DOHH2 (cell line): ENCODE data around the gene SRCAP.

Experiments
- H3F3A ChIP-seq: fragments of 200-600 bp; sonication (generic), shearing (Covaris generic); 2 replicates; pipeline ENCODE4 v1.6.0; 2016; ENCODE audit warnings: antibody characterized with exemption, mild to moderate bottlenecking; ENCODE audit not compliant: control insufficient read depth, insufficient read depth
- H3K27ac ChIP-seq: fragments of 200-600 bp; sonication (generic); 2 replicates; pipeline ENCODE4 v1.5.1; 2014; ENCODE audit warnings: low read depth, mild to moderate bottlenecking, low read length, moderate library complexity
- H3K27me3 ChIP-seq: fragments of 200-600 bp; sonication (generic); 2 replicates; pipeline ENCODE4 v1.6.1; 2014; ENCODE audit warnings: mild to moderate bottlenecking, low read length, mixed read lengths; ENCODE audit not compliant: control insufficient read depth
- H3K36me3 ChIP-seq: fragments of 200-600 bp; sonication (generic); 2 replicates; pipeline ENCODE4 v1.6.1; 2014; ENCODE audit warnings: mild to moderate bottlenecking, low read length, moderate library complexity, mixed read lengths; ENCODE audit not compliant: control insufficient read depth
- H3K4me1 ChIP-seq: fragments of 200-600 bp; sonication (generic); 2 replicates; pipeline ENCODE4 v1.6.1; 2014; ENCODE audit warnings: mild to moderate bottlenecking, low read length, mixed read lengths; ENCODE audit not compliant: control insufficient read depth
- H3K4me2 ChIP-seq: fragments of 200-600 bp; sonication (generic); 2 replicates; pipeline ENCODE4 v1.6.0; 2014; ENCODE audit warnings: mild to moderate bottlenecking, low read length, moderate library complexity
- H3K4me3 ChIP-seq: fragments of 200-600 bp; sonication (generic); 2 replicates; pipeline ENCODE4 v1.5.1; 2014; ENCODE audit warnings: mild to moderate bottlenecking, low read length, mixed read lengths
- H3K79me2 ChIP-seq: fragments of 200-600 bp; sonication (generic); 2 replicates; pipeline ENCODE4 v1.6.1; 2014; ENCODE audit warnings: mild to moderate bottlenecking, low read length, mixed read lengths; ENCODE audit not compliant: control insufficient read depth
- H3K9me2 ChIP-seq: fragments of 200-600 bp; sonication (generic); replicated peaks from 2 replicates; pipeline ENCODE4 v1.6.1; 2014; ENCODE audit warnings: mild to moderate bottlenecking, low read length, mixed read lengths; ENCODE audit not compliant: control insufficient read depth
- H3K9me3 ChIP-seq: fragments of 200-600 bp; sonication (generic); 2 replicates; pipeline ENCODE4 v1.6.1; 2014; ENCODE audit warnings: antibody characterized with exemption, low read length, mixed read lengths; ENCODE audit not compliant: control insufficient read depth, insufficient read depth
- H4K20me1 ChIP-seq: fragments of 200-600 bp; sonication (generic); 2 replicates; pipeline ENCODE4 v1.6.0; 2014; ENCODE audit warnings: low read depth, mild to moderate bottlenecking, antibody characterized with exemption, low read length, moderate library complexity; ENCODE audit not compliant: control insufficient read depth, insufficient read depth
- EZH2phosphoT487 ChIP-seq: fragments of 200-600 bp; sonication (generic); IDR thresholded peaks from 2 replicates; pipeline ENCODE4 v1.6.1; 2017; ENCODE audit warnings: borderline replicate concordance, mild to moderate bottlenecking, antibody characterized with exemption, low read length, moderate library complexity, mixed read lengths
- TF ChIP-seq, protein P1 (sequence below): fragments of 200-600 bp; sonication (generic); IDR thresholded peaks from one replicate; pipeline ENCODE4 v1.5.1; 2014; ENCODE audit warnings: antibody characterized with exemption, mild to moderate bottlenecking, low read depth, low read length; ENCODE audit not compliant: poor library complexity, severe bottlenecking

Gene SRCAP

DNA sequence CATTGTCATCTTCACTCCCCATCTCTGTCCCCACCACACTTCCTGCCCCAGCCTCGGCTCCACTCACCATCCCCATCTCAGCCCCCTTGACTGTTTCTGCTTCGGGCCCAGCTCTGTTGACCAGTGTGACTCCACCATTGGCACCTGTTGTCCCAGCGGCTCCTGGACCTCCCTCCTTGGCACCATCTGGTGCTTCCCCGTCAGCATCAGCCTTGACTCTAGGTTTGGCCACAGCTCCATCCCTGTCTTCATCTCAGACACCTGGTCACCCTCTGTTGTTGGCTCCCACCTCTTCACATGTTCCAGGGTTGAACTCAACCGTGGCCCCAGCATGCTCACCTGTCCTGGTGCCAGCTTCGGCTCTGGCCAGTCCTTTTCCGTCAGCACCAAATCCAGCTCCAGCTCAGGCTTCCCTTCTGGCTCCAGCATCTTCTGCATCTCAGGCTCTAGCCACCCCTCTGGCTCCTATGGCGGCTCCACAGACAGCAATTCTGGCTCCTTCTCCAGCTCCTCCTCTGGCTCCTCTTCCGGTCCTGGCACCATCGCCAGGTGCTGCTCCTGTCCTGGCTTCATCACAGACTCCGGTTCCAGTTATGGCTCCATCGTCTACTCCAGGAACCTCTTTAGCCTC lies 24.9 kb downstream of the SRCAP start:
- H3K4me3 ChIP-seq = no peak overlapping the region
- 0 out of 2 replicates have a peak, but pooled peaks cover 2% of the 10 kb centered on the region for H3F3A ChIP-seq
- no peaks in the 10 kb centered on the region for H3K27me3 ChIP-seq
- H3K4me2 ChIP-seq = no peak overlapping the region
- peaks cover 92% of the 10 kb centered on the region for H3K36me3 ChIP-seq
- no peaks in the 10 kb centered on the region for H3K9me2 ChIP-seq
- TF ChIP-seq, protein P1, sequence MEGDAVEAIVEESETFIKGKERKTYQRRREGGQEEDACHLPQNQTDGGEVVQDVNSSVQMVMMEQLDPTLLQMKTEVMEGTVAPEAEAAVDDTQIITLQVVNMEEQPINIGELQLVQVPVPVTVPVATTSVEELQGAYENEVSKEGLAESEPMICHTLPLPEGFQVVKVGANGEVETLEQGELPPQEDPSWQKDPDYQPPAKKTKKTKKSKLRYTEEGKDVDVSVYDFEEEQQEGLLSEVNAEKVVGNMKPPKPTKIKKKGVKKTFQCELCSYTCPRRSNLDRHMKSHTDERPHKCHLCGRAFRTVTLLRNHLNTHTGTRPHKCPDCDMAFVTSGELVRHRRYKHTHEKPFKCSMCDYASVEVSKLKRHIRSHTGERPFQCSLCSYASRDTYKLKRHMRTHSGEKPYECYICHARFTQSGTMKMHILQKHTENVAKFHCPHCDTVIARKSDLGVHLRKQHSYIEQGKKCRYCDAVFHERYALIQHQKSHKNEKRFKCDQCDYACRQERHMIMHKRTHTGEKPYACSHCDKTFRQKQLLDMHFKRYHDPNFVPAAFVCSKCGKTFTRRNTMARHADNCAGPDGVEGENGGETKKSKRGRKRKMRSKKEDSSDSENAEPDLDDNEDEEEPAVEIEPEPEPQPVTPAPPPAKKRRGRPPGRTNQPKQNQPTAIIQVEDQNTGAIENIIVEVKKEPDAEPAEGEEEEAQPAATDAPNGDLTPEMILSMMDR = no peak
- no peak for TF ChIP-seq EZH2phosphoT487
- no peak overlapping the region for H3K27ac ChIP-seq
- no peaks in the 10 kb centered on the region for H3K9me3 ChIP-seq
- H3K4me1 ChIP-seq = no peaks in the 10 kb centered on the region
- peaks cover 47% of the 10 kb centered on the region for H3K79me2 ChIP-seq
- no peaks in the 10 kb centered on the region for H4K20me1 ChIP-seq

DNA sequence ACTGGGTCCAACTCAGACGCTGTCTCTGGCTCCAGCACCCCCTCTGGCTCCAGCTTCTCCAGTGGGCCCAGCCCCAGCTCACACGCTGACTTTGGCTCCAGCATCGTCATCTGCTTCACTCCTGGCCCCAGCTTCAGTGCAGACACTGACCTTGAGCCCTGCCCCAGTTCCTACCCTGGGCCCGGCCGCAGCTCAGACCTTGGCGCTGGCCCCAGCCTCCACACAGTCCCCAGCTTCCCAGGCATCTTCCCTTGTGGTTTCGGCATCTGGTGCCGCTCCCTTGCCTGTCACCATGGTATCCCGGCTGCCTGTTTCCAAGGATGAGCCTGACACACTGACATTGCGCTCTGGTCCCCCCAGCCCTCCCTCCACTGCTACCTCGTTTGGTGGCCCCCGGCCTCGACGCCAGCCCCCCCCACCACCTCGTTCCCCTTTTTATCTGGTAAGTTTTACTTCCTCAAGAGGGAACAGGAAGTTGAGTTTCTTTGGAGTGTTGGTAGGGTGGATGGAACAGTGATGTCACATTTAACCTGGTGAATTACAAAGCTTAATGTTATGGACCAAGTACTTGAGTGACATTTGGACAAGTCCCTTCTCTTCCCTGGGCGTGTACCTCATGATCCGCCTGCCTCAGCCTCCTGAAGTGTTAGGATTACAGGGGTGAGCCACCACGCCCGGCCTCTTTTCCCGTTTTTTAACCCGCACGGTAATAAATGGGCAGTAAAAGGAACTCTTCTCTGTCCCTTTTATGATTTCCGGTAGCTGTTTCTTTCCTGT lies 25.9 kb downstream of the SRCAP start:
- Histone ChIP-seq H3K27ac (no peak overlapping the region), H4K20me1 (no peaks in the 10 kb centered on the region), H3K79me2 (peaks cover 45% of the 10 kb centered on the region), H3K36me3 (peaks cover 95% of the 10 kb centered on the region), H3F3A (0 out of 2 replicates have a peak, but pooled peaks cover 2% of the 10 kb centered on the region), H3K27me3 (no peaks in the 10 kb centered on the region), H3K9me2 (no peaks in the 10 kb centered on the region), H3K9me3 (no peaks in the 10 kb centered on the region), H3K4me3 (no peak overlapping the region), H3K4me1 (no peaks in the 10 kb centered on the region), H3K4me2 (no peak overlapping the region)
- no peak for TF ChIP-seq EZH2phosphoT487
- TF ChIP-seq, protein P1 = no peak

- Histone ChIP-seq H3K9me3 (no peaks in the 10 kb centered on the region), H3F3A (0 out of 2 replicates have a peak, but pooled peaks cover 2% of the 10 kb centered on the region), H3K4me3 (no peak overlapping the region), H3K79me2 (peaks cover 42% of the 10 kb centered on the region), H3K4me2 (no peak overlapping the region), H3K4me1 (no peaks in the 10 kb centered on the region), H3K27ac (no peak overlapping the region), H3K27me3 (no peaks in the 10 kb centered on the region), H4K20me1 (no peaks in the 10 kb centered on the region), H3K9me2 (no peaks in the 10 kb centered on the region), H3K36me3 (peaks cover 94% of the 10 kb centered on the region)
- TF ChIP-seq, protein P1 = no peak
- TF ChIP-seq EZH2phosphoT487 = no peak
Measured at GRCh38 chr16:30725418-30725792, 26.4 kb downstream of the SRCAP start.
